Stimulated activated CD8-positive, alpha-beta memory T cell treated with anti-CD3 and anti-CD28 coated beads, Interleukin-4, amount 100 ng/mL, for 48 hours (primary cell): ENCODE results near the gene TSR1.
"Not testable (repeated sequence)": the region's sequence is repeated elsewhere in the genome, so short reads cannot be mapped to it uniquely, and the experiment has no call there.

ENCODE experiments used
- DNase-seq: peaks from one replicate; pipeline ENCODE4 v3.0.0-alpha.2; 2020

The TSR1 gene

GRCh38 chr17:2335726-2336214 is 487 bp downstream of the TSR1 start:
- DNase-seq: no peak

DNA sequence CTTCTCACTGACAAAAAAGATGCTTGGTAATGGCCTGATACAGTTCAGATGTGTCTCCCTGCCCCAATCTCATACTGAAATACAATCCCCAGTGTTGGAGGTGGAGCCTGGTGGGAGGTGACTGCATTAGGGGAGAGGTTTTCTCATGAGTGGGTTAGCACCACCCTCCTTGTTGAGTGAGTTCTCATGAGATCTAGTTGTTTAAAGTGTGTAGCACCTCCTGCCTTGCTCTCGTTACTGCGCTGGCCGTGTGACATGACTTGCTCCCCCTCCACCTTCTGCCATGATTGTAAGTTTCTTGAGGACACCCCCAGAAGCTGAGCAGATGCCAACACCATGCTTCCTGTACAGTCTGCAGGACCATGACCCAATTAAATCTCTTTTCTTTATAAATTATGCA is 5.0 kb downstream of the TSR1 start:
- DNase-seq: no peak

DNA sequence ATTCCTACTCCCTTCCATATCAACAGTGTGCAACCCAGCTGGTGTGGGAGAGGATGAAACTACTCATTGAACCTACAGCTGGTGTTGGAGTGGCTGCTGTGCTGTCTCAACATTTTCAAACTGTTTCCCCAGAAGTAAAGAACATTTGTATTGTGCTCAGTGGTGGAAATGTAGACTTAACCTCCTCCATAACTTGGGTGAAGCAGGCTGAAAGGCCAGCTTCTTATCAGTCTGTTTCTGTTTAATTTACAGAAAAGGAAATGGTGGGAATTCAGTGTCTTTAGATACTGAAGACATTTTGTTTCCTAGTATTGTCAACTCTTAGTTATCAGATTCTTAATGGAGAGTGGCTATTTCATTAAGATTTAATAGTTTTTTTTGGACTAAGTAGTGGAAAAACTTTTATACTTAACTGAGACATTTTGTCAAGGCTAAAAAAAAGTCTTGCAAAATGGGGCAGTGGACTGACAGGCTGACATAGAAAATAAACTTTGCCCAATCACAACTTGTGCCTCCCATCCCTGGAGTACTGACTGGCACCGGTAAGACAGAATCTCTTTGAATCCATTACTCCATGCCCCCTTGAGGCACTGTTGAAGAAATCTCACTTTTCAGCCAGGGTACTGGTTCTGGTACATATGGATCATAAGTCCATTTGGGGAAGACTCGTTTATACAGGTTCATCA is 12.5 kb downstream of the TSR1 start:
- no peak for DNase-seq

- DNase-seq: no peak
Observed at GRCh38 chr17:2321399-2321798, 14.9 kb downstream of the TSR1 start.

DNA sequence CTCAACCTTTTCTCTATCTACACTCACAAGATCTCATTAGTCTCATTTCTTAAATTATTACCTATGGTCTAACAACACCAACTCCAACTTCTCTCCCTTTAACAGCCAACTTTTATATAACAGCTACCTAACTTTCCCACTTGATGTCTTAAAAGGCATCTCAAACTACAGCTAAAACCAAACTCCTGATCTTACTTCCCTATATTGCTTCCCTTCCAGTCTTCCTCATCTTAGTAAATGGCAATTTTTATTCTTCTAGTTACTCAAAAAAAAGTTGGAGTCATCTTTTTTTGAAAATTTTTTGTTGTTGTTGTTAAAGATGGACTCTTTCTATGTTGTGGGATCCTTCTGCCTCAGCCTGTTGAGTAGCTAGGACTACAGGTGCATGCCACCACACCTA is 17.2 kb downstream of the TSR1 start:
- DNase-seq: no peak

DNA sequence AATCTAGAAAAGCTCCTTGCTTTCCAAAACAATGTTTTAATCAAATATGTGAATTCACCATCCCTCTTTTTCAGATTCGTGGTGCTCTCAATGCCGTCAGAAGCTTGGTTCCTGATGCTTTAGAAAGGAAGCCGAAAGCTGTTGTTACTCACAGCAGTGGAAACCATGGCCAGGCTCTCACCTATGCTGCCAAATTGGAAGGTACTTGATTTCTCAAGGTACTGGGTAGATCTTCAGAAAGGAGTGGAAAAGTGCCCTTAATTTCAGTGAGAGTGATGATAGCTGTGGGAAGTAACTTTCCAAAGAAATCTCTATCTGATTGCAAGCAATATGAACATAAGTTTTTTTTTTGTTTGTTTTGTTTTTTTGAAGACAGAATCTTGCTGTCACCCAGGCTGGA is 18.5 kb downstream of the TSR1 start:
- no peak for DNase-seq

GRCh38 chr17:2316916-2317205 is 19.4 kb downstream of the TSR1 start:
- DNase-seq: not testable (repeated sequence)

- no peak for DNase-seq
Observed at GRCh38 chr17:2312736-2313135, 23.5 kb downstream of the TSR1 start.

DNA sequence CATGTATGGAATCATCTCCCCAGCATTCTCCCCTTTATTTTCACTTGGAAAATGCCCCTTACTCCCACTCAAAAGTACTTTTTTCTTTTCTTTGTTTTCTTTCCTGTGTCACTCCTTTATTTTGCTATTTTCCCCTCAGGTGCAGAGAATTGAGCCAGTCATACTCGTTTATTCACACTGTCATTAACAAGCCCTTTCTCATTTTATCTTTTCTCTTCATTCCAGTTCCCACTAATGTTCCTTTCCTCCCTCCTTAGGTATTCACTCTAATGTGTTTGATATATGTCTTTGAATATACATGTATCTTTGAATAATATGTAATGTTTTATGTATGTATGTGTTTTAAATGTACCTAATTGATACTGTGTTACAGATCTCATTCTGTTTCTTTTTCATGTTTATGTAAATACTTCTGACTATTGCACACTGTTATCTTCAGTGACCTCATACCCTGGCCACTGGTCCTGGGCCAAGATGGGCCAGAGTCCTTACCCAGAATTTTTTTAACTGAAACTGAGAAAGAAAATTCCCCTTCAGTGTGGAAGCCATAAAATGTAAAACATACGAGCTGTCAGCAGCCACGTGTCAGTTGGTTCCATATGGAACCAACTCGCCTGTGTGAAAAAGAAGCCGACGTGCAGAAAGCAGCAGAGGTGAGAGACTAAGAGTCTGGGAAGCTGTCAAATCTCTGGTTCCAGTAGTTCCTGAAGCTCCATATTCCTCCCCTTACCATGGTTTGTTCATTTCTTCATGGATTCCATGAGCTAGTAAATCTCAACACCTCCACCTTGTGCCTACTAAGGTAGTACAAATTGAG is 26.7 kb downstream of the TSR1 start:
- DNase-seq: no peak

- DNase-seq: no peak
Observed at GRCh38 chr17:2304931-2305330, 31.3 kb downstream of the TSR1 start.

DNA sequence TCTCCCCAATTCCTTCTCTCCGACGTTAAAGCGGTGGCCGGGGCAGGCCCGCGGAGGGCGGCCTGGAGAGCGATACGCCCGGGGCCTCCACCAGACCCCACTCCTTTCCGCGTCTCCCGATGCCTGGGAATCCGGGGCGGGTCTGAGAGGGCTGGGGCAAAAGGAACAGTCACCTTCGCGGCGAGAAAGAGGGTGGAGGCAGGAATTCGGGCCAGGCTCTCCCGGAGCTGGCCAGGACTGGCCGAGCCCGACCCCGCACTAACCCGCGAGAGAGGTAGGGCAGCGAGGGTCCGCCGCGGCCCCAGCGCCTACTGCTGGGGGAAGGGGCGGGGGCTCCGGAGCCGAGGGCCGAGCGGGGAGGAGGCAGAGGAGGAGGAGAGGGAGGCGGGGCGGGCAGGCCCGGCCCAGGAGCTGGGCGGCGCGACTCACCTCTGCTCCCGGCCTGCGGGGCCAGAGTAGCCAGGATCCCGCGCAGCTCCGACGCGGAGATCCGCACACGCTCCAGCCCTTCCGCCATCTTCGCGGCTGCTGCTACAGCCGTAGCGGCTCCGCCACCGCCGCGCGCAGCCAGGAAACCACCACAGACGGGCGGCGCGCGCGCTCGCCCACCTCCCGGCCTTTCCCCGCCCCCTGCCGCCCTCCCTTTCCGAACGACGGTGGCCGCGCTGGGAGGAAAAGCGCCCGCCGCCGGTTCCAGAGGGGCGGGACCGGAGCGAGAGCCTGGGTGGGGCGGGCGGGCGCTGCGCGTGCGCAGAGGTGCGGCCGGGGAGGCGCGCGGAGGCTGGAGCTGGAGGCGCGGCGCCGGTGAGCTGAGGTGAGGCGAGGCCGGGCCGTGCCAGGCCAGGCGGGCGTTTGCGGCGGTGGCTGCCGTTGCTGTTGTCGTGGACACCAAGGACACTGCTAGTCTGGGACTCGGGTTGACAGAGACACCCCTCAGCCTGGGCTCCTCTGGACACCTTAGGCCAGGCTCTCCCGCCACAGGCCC is 32.8 kb downstream of the TSR1 start, which contains the start of the genes SMG6 and SRR:
Gene SMG6 (minus strand): TSS at position 582 of the 985 bp plus-strand sequence. CDS start 65 bp downstream, at position 517.
Gene SRR (plus strand): TSS at position 747 of the 985 bp plus-strand sequence. CDS start 11,611 bp downstream, outside the sequence.
- DNase-seq: peak; percentile 96

DNA sequence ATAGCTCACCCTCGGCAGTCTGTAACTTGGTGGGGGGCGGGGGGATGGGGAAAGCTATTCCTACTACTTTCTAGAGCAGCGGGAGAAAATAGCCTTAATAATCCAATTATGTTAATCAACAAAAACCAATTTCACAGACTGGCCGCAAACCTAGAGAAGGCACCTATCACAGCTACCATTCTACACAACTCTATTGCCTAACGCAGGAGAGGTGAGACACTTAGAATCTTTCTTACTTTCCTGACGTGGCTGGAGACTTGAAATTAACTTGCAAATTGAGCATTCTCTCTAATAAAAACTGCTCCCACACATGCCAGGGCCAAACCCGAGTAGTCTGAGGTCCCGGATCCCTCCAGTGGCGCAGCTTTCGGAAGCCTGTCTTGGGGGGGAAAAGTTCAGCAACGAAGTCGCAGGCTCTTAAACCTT is 33.5 kb downstream of the TSR1 start:
- DNase-seq: no peak

DNA sequence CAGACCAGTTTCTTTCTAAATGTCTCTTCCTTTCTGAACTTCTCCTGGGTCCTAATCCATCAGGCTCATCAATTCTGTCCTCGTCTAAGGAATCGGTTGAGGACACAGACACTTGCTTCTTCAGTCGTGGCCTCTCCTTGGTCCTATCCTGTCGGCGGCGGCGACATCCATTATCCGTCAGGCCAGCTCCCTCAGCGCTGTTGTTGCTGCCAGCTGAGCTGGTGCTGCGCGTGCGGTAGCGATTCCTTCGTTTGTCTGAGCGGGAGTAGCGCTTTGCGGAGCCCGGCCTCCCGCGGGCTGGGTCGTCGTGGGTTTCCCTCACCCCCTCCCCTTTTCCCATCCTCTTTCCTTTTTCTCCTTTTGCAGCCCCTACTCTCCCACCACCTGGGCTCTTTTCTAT is 36.5 kb downstream of the TSR1 start:
- no peak for DNase-seq

DNA sequence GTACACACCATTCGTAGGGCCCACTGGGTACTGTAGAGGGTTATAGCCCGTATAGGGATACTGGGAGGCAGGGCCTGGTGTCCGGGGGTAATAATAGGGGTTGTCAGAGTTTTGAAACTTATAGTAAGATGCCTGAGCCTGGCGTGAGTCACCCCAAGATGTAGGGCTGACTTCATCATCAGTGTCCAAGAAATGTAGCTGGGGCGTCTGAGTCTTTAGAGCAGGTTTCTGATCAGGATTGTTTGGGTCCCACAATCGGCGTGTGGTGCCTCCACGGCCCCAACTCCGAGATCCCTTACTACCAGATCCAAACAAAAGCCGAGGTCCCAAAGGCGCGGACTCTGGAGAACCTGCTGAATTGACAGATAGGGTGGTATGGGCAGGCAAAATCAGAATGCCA is 37.1 kb downstream of the TSR1 start:
- DNase-seq: no peak

GRCh38 chr17:2297023-2297422 is 39.2 kb downstream of the TSR1 start:
- no peak for DNase-seq

GRCh38 chr17:2295575-2295974 is 40.7 kb downstream of the TSR1 start:
- DNase-seq: no peak

DNA sequence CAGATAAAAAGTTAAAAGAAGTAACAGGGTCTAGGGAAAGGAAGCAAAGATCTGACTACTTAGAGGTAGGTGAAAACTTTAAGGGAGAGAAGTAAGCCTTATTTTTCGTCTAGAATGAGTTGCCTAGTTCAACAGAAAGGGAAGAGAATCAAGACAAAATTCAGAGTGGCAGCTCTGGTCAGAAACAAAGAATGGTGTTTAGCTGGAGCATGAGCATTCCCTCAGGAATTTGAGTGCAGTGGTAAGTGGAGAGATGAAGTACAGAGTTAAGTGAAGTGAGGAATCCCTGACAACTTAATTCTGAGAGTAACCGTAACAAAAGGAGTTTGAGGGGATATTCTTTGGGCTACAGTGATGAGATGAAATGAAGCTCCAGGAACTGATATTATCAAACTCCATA is 44.2 kb downstream of the TSR1 start:
- DNase-seq: no peak

DNA sequence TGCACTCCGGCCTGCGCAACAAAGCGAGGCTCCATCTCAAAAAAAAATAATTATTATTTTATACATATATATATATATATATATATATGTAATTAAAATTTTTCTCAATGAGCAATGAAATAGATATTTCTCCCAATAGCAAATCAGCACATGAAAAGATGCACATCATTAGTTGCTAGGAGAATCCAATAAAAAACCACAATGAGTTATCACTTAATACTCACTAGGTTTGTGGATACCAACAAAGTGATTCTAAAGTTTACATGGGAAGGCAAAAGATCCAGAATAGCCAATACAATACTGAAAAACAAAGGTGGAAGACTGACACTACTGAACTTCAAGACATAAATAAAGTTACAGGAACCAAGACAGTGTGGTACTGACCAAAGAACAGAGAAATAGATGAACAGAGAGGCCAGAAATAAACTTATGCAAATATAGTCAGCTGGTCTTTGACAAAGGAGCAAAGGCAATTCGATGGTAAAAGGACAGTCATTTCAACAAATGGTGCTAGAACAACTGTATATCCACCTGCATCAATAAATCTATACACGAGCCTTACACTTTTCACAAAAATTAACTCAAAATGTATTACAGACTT is 46.3 kb downstream of the TSR1 start:
- DNase-seq: no peak

DNA sequence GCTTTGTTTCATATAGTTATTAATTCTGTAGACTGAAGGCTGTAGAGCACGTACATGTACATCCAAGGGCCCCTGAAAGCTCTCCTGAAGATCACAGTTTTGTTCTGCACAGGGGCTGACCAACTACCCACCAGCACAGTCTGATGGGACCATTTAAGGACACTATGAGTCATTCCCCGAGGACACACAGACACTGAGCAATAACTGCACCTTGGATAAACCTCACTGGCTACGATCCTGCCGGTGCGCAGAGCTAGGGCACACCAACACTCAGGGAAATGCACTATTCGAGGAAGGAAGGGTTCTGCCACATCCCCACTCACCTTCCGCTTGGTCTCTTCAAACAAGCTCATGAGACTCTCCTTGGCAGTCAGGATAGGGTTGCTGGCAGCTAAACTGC is 53.0 kb downstream of the TSR1 start:
- no peak for DNase-seq

DNA sequence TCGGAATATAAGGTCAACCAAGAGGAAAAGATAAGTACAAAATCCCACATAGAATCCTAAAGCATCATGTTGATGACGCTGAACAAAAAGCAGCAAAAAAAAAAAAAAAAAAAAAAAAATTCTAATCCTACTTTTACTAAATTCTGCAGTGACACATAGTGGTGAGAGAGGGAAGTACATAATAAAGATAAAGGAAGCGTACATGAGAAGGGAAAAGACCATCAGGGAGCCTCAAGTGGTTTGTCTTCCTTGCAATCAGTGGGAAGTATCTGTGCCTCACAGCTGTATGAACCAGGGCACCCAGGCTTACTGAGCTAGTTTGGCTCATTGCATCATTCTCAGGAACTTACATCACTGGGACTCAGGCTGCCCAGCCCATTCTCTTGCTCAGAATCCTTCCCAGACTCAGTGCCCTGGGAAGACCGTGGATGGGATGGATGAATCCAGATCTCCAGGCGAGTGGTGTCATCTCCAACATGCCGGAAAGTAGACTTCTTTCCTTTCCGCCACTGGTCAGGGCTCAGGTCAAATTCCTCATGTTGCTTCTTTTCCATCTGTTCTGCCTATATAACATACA is 53.9 kb downstream of the TSR1 start:
- no peak for DNase-seq

DNA sequence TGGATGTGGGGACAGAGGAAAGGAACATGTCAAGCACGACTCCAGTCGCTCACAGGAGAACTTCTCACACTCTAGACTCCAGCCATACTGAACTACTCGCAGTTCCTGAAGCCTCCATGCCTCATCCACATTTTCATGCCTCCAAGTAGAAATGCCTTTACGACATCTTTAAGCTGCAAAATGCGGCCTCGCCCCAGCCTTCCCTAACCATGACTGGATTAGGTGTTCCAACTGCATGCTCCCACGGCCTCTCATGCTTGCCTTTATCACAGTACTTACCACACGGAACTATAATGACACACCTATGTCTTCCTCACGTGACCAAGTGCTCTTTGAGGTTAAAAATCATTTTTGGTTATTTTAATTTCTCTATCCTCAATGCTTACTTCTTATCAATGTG is 56.5 kb downstream of the TSR1 start:
- DNase-seq: no peak
